ENCODE data around the gene DCBLD1.
"Not testable (repeated sequence)": the region's sequence is repeated elsewhere in the genome, so short reads cannot be mapped to it uniquely, and the experiment has no call there.

DCBLD1 gene

DNA sequence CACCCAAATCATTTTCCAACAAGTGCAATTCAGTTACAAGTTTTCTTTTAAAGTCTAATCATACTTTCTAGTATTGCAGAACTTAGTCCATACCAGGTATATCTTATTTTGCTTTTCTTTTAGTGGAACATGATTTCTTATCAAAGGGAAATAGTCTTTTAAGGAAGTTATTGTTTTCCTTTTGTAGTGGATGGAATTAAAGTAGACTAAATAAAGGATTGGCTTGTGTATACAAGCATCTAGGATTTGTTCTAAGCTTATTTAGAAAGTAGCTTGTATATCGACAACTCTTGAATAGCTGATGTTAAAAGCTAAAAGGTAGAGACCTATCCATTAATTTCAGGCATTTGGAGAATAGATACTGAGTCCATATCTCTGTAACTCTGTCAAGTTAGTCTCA lies 14.8 kb downstream of the DCBLD1 start:
- DNase-seq (ENCODE audit: insufficient read length, low spot score) = no peak
- no peak for FAIRE-seq

DNA sequence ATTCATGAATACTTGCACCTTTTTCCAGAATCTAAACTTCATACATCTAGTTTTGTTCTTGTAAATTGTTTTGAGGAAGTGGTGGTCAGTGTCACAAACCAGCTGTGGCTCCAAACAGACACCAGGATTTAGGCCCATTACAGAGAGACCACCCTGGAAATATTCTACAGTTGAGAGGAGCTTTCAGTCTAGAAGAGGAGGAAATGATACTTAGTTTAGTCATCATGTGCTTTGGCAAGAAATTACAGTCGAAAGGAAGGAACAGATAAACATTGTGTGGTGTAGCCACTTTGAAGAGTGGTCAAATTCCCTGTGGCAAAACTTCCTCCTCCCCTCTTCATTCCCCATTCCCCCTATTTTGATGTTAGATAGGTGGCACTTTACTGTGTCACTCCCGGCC lies 15.7 kb downstream of the DCBLD1 start:
- DNase-seq (ENCODE audit: insufficient read length, low spot score) (no peak), FAIRE-seq (peak; percentile 49)

DNA sequence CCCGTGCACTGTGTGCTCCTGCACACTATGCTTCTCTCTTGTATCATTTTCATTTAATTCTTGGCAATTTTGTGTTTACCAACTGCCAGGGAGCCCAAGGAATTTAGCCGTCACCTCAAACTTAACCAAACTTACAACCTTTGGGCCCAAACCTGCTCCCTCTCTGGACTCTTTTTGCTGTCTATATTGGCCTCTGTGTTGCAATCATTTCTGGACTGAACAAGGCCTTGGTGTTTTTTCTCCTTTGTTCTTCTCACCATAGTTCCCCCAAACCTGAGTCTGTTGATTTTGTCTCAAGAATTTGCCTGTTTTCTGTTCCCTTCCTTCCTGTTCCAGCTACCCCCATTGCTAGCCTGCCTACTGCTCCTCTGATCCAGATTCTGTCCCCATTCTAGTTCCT lies 19.2 kb downstream of the DCBLD1 start:
- FAIRE-seq (no peak), DNase-seq (ENCODE audit: insufficient read length, low spot score) (no peak)

DNA sequence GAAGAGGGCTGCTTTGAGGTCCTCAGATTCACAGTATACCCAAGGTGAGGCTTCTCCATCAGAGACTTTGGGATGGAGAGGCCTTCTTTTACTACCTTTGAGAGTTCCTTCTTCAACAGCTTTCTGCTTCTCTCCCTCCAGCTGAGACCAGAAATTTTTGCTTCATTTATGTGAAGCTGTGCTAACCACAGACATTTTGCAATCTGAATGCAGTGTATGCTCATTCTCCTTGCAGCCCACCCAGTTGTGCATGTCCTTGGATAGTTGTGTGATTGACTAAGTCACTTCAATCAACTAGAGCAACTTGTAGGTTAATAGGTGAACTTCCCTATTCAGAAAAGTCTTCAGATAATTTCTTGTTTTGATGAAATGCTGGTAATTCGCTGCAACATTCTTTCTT lies 20.1 kb downstream of the DCBLD1 start:
- no peak for FAIRE-seq
- no peak for DNase-seq (ENCODE audit: insufficient read length, low spot score)

DNA sequence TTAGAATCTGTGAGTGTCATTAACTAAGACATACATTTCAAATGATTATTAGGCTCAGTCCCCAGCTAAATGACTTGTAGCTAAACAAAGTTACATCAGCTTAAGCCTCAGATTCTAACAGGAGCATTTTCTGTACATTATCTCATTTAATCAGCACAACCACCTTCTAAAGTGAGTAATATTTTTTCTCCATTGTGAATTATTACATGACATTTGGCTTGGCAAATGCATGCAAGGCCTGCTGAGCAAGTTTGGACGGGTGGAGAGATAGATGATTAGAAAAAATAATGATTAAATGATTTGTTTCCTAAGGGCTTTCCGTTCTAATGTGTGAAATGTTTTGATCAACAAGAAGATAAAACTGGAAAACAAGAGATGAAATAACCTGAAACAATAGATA lies 20.7 kb downstream of the DCBLD1 start:
- FAIRE-seq (no peak), DNase-seq (ENCODE audit: insufficient read length, low spot score) (no peak)

DNA sequence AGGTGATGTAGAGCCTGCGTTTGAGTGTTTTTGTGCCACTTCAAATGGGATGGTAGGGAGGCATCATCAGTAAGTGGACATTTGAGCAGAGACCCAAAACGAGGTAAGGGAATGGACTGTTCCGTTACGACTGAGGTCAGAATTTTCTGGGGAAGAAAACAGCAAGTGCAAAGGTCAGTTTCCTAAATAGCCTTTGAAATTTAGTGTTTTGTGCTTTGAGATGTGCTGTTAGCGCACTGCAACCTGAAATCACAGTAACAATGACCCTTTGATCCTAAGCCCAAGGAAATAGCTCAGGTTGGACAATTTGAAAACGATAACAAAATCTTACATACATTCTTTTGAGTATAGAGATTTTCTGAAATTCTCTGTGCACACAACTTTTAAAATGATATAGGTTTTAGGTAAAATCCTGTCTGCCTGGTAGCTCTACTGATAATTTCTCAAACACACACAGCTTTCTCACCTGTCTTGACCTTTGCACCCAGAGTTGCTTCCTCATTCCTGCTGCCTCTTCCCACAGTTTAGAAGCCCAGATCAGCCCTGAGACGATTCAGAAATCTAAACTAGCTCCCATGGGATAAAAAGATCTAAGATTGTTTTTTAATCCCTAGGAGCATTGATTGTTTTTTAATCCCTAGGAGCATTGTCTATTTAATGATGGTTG lies 22.1 kb downstream of the DCBLD1 start:
- FAIRE-seq = no peak
- DNase-seq (ENCODE audit: insufficient read length, low spot score) = no peak

DNA sequence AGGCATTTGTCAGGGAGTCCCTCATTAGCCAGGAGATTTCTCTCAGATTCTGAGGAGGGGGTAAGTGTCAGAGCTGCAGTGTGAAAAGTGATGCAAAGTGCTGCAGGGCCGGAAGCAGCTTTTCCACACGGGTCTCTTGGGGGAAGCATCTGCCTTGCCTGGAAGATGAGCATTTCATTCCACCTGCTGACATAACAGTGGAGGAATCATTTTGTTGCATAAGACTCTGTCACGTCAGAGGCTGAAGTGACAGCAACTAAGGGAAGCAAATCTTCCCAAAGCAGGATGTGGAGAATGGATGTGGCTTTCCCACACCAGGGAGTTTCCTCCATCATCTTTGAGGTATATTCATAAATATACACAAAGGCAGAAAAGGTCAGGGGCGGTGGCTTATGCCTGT lies 22.8 kb downstream of the DCBLD1 start:
- DNase-seq (ENCODE audit: insufficient read length, low spot score) (no peak), FAIRE-seq (no peak)

DNA sequence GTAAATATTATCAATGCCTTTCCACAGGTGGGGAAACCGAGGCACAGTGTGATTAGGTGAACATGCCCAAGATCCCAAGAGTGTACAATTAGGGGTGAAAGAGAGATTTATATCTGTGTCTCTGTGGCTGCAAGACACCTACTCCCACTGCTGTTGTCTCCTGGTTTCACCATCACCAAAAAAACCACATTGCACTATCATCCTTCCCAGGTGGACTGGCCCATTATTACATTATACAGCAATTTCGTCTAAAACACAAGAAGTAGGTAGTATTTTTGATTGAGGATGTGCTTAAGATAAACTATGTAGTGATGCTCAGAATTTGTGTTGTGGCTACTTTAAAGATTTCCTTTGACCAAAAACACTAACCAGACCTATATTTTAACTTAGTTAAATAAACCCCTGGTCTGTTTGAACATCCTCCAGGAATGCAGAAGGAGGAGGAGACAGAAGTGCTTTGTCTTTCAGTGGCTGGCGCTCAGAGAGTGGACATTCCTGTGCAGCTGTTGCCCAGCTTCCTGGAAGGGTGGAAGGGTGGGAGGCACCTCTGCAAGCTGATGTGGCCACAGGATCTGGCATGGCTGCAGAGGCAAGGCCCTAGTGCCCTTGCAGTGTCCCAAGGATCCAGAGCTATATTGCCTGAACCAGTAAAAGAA lies 23.8 kb downstream of the DCBLD1 start:
- FAIRE-seq (peak; percentile 18), DNase-seq (ENCODE audit: insufficient read length, low spot score) (no peak)

DNA sequence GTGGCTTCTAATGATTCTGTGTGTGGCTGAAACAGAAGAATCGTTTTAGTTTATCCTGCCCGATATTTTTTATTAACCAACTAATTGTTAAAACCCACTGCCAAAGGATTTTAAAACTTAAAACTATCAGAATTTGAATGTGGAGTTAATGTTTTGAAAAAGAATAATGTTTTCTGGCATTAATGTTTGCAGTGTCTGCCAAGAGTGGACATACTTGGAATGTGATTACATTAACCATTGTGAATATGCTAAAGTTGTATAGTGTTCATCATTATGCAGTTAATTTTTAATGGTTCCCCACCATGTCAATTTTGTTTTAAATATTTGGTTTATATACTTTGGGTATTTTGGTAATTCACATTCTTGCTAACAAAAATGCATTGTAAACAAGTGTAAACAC lies 24.4 kb downstream of the DCBLD1 start:
- FAIRE-seq (no peak), DNase-seq (ENCODE audit: insufficient read length, low spot score) (no peak)

DNA sequence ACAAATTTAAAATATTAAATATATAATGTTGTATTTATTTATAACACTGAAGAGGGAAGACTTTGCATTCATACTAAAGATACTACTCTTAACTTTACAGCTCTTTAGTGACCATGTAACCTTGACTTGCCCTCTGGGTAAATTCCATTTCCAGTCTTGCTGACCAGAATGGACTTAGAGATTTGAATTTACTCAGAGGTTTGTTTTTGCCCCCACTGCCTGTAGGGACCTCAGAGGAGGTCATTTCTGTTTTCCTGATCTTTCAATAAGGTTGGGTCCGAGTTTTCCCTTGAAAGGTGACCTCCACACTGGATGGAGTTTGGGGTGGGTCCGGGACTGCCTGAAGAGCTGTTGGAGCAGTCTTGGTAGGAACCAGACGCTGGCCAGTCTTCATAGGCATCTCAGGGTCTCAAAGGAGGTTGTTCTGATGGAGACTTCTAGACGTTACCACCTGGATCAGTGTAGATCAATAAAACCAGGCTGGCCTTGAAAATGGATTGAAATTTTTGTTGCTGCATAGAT lies 26.0 kb downstream of the DCBLD1 start:
- DNase-seq (ENCODE audit: insufficient read length, low spot score) (no peak), FAIRE-seq (no peak)

DNA sequence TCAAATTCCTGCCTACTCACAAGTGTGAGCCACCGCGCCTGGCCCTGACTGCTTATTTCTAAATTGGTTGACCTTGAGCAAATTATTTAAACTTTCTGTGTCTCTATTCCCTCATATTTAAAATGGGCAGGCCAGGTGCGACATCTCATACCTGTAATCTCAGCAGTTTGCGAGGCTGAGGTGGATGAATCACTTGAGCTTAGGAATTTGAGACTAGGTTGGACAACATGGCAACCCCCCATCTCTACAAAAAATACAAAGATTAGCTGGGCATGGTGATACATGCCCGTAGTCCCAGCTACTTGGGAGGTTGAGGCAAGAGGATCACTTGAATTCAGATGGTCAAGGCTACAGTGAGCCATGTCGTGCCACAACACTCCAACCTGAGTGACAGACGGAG lies 26.5 kb downstream of the DCBLD1 start:
- FAIRE-seq = no peak

DNA sequence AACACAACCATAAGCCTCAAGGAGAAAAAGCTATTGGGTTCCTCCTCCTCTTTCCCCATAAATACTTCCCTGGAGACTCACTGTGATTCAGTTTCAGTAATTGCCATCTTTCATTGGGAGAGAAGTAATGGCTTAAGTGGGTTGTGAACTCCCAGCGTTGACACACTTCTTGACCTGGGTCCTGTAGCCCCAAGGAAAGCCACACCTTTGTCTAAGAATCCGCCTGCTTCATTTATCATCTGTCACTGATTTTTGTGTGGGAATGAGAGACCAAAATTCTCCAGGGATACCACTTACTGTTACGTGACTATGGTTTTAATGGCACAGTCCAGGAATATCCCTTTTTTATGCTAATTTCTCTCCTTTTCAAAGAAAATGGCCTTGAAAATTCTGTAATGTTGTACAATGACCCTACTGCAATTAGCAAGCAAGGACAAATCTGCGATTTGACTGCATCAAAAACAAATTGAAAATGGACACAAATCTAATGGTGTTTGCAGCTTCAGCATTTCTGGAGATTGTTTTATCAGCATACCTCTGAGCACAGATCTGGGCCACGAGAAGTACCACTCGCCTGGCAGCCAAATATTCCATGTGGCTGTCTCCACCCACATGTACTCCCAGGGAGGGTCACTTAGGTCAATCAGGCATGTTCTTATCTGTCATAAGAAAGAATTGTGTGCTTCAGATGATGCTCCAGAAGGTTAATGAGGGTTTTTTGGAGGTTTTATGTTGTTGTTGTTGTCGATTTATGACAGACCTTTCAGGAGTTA lies 29.8 kb downstream of the DCBLD1 start:
- FAIRE-seq = no peak
- DNase-seq (ENCODE audit: insufficient read length, low spot score) = no peak

More for the DNA sequence above, 26.5 kb downstream of the DCBLD1 start:
- DNase-seq (ENCODE audit: insufficient read length, low spot score) = no peak

DNA sequence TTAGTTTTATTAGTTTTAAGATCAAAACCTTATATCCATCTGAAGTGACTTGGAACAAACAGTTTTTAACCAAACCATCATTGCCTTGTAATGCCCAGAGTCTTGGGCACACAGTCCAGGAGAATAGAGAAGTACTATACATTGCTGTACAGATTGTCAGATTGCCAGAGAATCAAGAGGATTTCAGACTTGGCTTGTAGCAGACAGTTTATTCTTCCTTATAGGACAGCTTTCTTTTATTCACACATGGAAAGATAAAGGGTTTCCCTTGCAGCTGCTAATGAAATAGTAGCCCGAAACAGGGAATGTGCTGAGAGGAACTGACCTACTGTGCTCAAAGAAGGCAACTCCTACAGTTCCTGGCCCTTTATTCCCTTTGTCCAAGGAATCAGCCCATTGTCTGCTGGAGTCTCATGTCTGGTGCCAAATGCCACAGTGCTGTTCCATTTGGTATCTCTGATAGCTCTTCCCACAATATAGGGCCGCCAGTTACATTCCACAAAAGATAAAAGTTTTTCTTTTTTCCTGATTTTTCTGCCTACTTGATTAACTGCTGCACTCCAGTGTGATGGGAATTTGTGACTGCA lies 30.6 kb downstream of the DCBLD1 start:
- no peak for DNase-seq (ENCODE audit: insufficient read length, low spot score)
- no peak for FAIRE-seq

DNA sequence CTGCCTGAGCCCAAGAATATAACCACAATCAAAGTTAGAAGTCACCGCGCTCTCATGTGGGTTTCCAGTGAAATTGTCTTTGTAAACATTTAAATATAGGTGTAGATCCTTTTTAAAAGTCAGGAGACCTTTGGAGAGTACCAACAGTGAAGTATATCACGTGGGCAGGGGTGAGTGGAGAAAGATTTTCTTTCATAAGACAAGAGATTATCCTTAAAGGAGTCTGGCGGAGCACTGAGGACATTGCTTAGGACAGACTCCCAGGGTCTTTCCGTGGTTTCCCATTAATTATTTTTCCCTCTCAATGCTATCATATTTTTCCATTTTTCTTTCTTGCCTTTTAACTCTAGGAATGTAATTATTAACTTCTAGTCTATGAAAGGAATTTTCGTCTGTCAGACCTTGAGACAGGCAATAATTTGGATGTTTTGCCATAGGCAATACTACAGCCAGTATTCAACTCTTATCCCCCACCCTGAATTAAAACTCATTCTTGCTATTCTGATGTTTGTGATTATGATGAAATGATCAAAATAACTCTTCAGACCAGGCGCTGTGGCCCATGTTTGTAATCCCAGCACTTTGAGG lies 31.4 kb downstream of the DCBLD1 start:
- DNase-seq (ENCODE audit: insufficient read length, low spot score) = no peak
- no peak for FAIRE-seq

DNA sequence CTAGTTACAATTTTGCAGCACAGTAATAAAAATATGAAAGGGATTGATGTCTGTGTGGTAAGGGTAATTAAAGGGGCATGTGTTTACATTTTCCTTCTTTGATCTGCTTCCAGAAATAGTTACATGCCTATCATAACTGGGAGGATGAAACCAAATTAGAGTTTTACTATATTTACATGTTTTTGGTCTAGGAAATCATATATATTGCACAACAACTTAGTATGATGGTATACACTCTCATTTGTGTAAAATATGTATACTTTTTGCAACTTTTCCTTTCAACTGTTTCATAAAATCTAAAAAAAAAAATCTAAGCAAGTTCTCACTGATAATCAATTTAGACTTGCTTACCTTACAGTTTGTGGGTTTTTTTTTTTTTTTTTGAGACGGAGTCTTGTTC lies 32.2 kb downstream of the DCBLD1 start:
- FAIRE-seq (no peak), DNase-seq (ENCODE audit: insufficient read length, low spot score) (no peak)

DNA sequence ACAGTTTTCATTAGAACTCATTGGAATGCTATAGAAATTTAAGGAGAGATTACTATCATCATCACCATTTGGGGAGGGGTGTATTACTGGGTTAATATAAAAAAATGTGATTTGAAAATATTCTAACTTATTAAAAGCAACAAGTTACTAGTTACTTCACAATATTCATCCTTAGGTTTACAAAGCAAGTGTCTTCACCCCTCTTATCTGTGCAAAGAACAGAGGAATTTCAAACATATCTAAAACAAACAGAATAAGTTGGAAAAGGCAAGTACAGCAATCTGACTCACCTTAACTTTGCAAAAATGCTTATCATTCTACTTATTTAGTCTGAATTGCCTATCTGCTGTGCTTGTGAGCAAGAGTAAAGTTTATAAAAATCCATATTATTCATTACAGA lies 32.9 kb downstream of the DCBLD1 start:
- DNase-seq (ENCODE audit: insufficient read length, low spot score) (no peak), FAIRE-seq (no peak)

DNA sequence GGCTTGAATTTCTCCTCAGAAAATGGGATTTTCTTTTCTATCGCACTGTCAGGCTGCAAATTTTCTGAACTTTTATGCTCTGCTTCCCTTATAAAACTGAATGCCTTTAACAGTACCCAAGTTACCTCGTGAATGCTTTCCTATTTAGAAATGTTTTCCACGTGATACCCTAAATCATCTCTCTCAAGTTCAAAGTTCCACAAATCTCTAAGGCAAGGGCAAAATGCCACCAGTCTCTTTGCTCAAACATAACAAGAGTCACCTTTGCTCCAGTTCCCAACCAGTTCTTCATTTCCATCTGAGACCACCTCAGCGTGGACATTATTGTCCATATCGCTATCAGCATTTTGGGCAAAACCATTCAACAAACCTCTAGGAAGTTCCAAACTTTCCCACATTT lies 35.5 kb downstream of the DCBLD1 start:
- not testable (repeated sequence) for FAIRE-seq; DNase-seq (ENCODE audit: insufficient read length, low spot score)

DNA sequence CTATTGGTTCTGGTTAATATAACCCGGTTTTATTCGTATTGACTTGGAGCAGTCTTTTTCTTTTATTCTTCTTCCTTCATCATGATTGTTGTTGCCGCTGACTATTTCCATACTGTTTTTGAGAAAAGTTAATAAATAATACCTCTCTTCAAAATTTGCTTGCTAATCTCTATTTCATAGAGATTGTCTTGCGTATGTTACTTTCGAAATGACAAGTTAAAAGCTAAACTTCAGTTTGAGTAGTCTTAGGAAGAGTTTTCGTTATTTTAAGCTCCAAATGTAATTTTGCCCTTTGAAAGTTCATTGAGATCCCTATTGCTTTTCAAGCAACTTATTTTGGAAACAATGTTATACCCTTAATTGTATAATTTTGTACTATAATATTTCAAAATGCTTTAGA lies 36.4 kb downstream of the DCBLD1 start:
- no peak for FAIRE-seq
- no peak for DNase-seq (ENCODE audit: insufficient read length, low spot score)

DNA sequence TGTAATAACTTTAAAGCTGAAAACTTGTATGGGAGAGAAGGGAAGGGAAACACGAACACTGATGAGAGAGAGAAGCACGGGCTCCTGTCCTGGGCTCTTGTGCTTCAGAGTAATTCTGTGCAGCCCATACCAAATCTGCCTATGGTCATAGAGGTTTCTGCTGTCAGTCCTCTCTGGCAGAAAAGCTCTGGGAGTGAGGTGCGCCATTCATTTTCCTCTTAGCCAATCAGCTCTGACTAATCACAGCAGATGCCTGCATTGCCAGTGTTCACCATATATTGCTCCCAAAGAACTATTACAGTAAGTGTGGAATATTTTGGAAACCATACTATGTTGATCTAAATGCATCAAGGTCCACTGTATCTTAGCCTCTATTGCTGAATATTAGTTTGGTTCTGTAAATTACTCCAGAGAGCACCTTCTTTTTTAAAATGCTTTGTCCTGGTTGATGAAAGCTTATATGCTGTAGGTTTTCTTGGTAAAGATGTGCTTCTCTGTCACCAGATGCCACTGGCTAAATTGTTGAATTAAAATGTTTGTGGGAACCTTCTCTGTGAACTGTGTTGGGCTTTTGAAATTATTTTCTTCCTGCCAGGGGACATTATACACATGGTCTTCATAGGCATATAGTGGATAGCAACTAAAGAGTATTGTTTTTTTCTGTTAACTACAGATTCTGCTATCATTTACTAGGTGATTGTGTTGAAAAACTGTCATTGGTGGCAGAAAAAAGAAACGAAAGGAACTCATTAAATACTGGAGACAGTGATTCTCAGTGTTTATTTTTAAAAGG lies 38.3 kb downstream of the DCBLD1 start:
- FAIRE-seq = no peak
- DNase-seq (ENCODE audit: insufficient read length, low spot score) = no peak

DNA sequence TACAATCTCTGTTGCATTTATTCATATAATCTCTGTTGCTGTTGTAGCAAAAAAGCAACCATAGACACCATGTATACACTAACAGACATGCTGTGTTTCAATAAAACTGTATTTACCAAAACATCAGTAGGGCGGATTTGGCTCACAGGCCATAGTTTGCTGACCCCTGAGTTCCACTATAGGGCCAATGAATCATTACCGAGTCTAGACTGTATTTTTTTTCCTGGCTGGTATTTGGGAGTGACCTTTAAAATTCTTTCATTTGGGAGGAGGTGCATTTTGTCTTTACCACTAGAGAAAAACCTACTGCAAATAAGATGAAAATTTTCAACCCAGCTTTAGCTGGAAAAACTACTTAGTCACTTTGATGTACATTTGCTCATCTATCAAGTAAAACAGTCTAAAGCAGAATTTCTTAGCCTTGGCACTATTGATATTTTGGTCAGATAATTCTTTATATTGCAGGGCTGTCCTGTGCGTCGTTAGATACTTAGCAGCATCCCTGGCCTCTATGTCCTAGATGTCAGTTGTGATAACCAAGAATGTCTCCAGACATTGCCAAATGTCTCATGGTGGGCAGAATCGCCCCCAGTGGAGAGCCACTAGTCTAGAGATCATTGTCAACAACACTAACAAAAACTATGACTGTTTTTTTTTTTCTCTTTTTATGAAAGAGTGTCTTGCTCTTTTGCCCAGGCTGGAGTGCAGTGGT lies 39.5 kb downstream of the DCBLD1 start:
- no peak for DNase-seq (ENCODE audit: insufficient read length, low spot score)
- FAIRE-seq = no peak

All from GM19239 (cell line).